OCI-M2 (cell line): ENCODE measurements around the gene FLNB.

ENCODE experiments used
- DNase-seq: peaks from one replicate; lab custom pipeline; 2025; ENCODE audit not compliant: unreplicated experiment; lab: John Stamatoyannopoulos, UW

FLNB gene

GRCh38 chr3:58073301-58074108, 65.3 kb downstream of the FLNB start:
- no peak for DNase-seq

GRCh38 chr3:58074116-58074715, 66.0 kb downstream of the FLNB start:
- DNase-seq: no peak

- DNase-seq: no peak
Measured at GRCh38 chr3:58074997-58075396, 66.8 kb downstream of the FLNB start.

GRCh38 chr3:58077596-58078285, 69.5 kb downstream of the FLNB start:
- DNase-seq: no peak

- DNase-seq: no peak
Measured at GRCh38 chr3:58078610-58079009, 70.4 kb downstream of the FLNB start.

GRCh38 chr3:58079773-58080172, 71.6 kb downstream of the FLNB start:
- DNase-seq: no peak

- no peak for DNase-seq
Measured at GRCh38 chr3:58082047-58082446, 73.8 kb downstream of the FLNB start.

- peak; percentile 9 for DNase-seq
Measured at GRCh38 chr3:58084166-58084565, 75.9 kb downstream of the FLNB start.

GRCh38 chr3:58084788-58085543, 76.7 kb downstream of the FLNB start:
- DNase-seq: no peak

GRCh38 chr3:58085616-58086015, 77.4 kb downstream of the FLNB start:
- no peak for DNase-seq

- no peak for DNase-seq
Measured at GRCh38 chr3:58088501-58088900, 80.3 kb downstream of the FLNB start.

- no peak for DNase-seq
Measured at GRCh38 chr3:58090351-58090750, 82.1 kb downstream of the FLNB start.

- DNase-seq: no peak
Measured at GRCh38 chr3:58092521-58092920, 84.3 kb downstream of the FLNB start.

- no peak for DNase-seq
Measured at GRCh38 chr3:58093574-58094195, 85.5 kb downstream of the FLNB start.

- no peak for DNase-seq
Measured at GRCh38 chr3:58094657-58095056, 86.4 kb downstream of the FLNB start.

GRCh38 chr3:58095603-58096138, 87.4 kb downstream of the FLNB start:
- no peak for DNase-seq

GRCh38 chr3:58098531-58098930, 90.3 kb downstream of the FLNB start:
- DNase-seq: no peak

- DNase-seq: no peak
Measured at GRCh38 chr3:58099865-58100264, 91.6 kb downstream of the FLNB start.

GRCh38 chr3:58101499-58102389, 93.5 kb downstream of the FLNB start:
- no peak for DNase-seq

GRCh38 chr3:58102390-58102750, 94.1 kb downstream of the FLNB start:
- no peak for DNase-seq
